ENCODE results near the gene GREB1. TPM values are rescaled to one million over a fixed set of nuclear protein-coding genes. Genes with fewer than 3 reads are reported as not detected.

Gene GREB1
- total and polyA plus RNA-seq, 2 of the 13 experiments (the other 11 are each of a cell fraction or from before 2014, with no cell fraction given): 31.3 to 61.2 TPM

GRCh38 chr2:11688222-11689069 is 154.6 kb downstream of the GREB1 start (continued):
- TF ChIP-seq ZNF17 (CRISPR knock-in tag; IDR thresholded peaks at IDR 0.05) (no peak), MAX (IDR thresholded peaks at IDR 0.05) (peak; percentile 23; the same call in 1 of the 2 replicates), ZBED4 (CRISPR knock-in tag; IDR thresholded peaks at IDR 0.05; ENCODE audit: borderline replicate concordance) (peak; percentile 53; the same call in 1 of the 2 replicates), SP4 (CRISPR knock-in tag; IDR thresholded peaks at IDR 0.05) (no peak), KMT2B (CRISPR knock-in tag; IDR thresholded peaks at IDR 0.05) (no peak), RBAK (CRISPR knock-in tag; IDR thresholded peaks at IDR 0.05) (no peak), ZZZ3 (CRISPR knock-in tag; IDR thresholded peaks at IDR 0.05; ENCODE audit: borderline replicate concordance) (no peak), ETV5 (CRISPR knock-in tag; IDR thresholded peaks at IDR 0.05; ENCODE audit: borderline replicate concordance) (no peak), FOXA3 (CRISPR knock-in tag; IDR thresholded peaks at IDR 0.05) (no peak), KLF16 (CRISPR knock-in tag; IDR thresholded peaks at IDR 0.05) (no peak), ZNF24 (IDR thresholded peaks at IDR 0.05) (no peak), ZNF652 (CRISPR knock-in tag; IDR thresholded peaks at IDR 0.05; ENCODE audit: borderline replicate concordance, low read depth) (no peak), ZNF777 (CRISPR knock-in tag; IDR thresholded peaks at IDR 0.05) (no peak), POLR2A (IDR thresholded peaks at IDR 0.05; ENCODE audit: insufficient read depth in 1 of 2, low read depth in 2 of 2, low read length in 2 of 2) (no peak), HNF1A (IDR thresholded peaks at IDR 0.05; ENCODE audit: low read depth) (no peak), HNF1A (CRISPR knock-in tag; IDR thresholded peaks at IDR 0.05; ENCODE audit: borderline replicate concordance) (no peak), ZNF225 (CRISPR knock-in tag; IDR thresholded peaks at IDR 0.05) (no peak), NR1H2 (CRISPR knock-in tag; IDR thresholded peaks at IDR 0.05; ENCODE audit: borderline replicate concordance, low read depth) (no peak), MLX (CRISPR knock-in tag; IDR thresholded peaks at IDR 0.05) (no peak), ZNF597 (CRISPR knock-in tag; IDR thresholded peaks at IDR 0.05) (no peak), ZNF230 (CRISPR knock-in tag; IDR thresholded peaks at IDR 0.05) (no peak)

Measured in HepG2 (cell line).